ENCODE results near the gene RIPOR3.

Gene RIPOR3

GRCh38 chr20:50618537-50618936, 72.8 kb downstream of the RIPOR3 start:
- no peak for TF ChIP-seq CTCF (IDR thresholded peaks at IDR 0.05; ENCODE audit: extremely low read depth, missing control alignments)
- no peak for DNase-seq (ENCODE audit: low spot score)

- DNase-seq (ENCODE audit: low spot score), result no peak
- no peak for TF ChIP-seq CTCF (IDR thresholded peaks at IDR 0.05; ENCODE audit: extremely low read depth, missing control alignments)
These were observed 74.3 kb downstream of the RIPOR3 start for GRCh38 chr20:50617022-50617421.

GRCh38 chr20:50615407-50615806, 75.9 kb downstream of the RIPOR3 start:
- no peak for TF ChIP-seq CTCF (IDR thresholded peaks at IDR 0.05; ENCODE audit: extremely low read depth, missing control alignments)
- DNase-seq (ENCODE audit: low spot score), result no peak

- no peak for TF ChIP-seq CTCF (IDR thresholded peaks at IDR 0.05; ENCODE audit: extremely low read depth, missing control alignments)
- no peak for DNase-seq (ENCODE audit: low spot score)
These were observed 77.7 kb downstream of the RIPOR3 start for GRCh38 chr20:50613438-50614169.

GRCh38 chr20:50611128-50611810, 80.1 kb downstream of the RIPOR3 start:
- DNase-seq (ENCODE audit: low spot score), result no peak
- TF ChIP-seq CTCF (IDR thresholded peaks at IDR 0.05; ENCODE audit: extremely low read depth, missing control alignments), result no peak

GRCh38 chr20:50610212-50610718, 81.1 kb downstream of the RIPOR3 start:
- TF ChIP-seq CTCF (IDR thresholded peaks at IDR 0.05; ENCODE audit: extremely low read depth, missing control alignments), result no peak
- DNase-seq (ENCODE audit: low spot score), result no peak

- no peak for DNase-seq (ENCODE audit: low spot score)
- TF ChIP-seq CTCF (IDR thresholded peaks at IDR 0.05; ENCODE audit: extremely low read depth, missing control alignments), result no peak
These were observed 81.8 kb downstream of the RIPOR3 start for GRCh38 chr20:50609438-50609989.

Measured in GM20000 (cell line).